Spleen (tissue), 11 donors: Measurements from ENCODE around the gene CACNA1H. TPM values are rescaled to one million over a fixed set of nuclear protein-coding genes. Genes with fewer than 3 reads are reported as not detected.

Experiments used
- DNase-seq: peaks from one replicate; pipeline ENCODE4 v3.0.0-alpha.2; 2020
- H3K27ac ChIP-seq, 8 donors: fragments of 200-600 bp; sonication (generic) in 7 of 8; 1 replicate in 4 of 8; 2 replicates in 4 of 8; pipeline versions ENCODE4 v1.5.0 to v1.8.0; 2016 to 2021; ENCODE audit warnings: inconsistent platforms in 4 of 8, mild to moderate bottlenecking in 4 of 8, moderate library complexity in 1 of 8
- H3K27me3 ChIP-seq, 7 donors: fragments of 200-600 bp; sonication (generic) in 6 of 7; replicated peaks in 1 of 7; 1 replicate in 4 of 7; 2 replicates in 3 of 7; pipeline versions ENCODE4 v1.5.0 to v1.8.0; 2016 to 2021; ENCODE audit warnings: inconsistent platforms in 3 of 7, mild to moderate bottlenecking in 1 of 7
- H3K36me3 ChIP-seq, 6 donors: fragments of 200-600 bp; sonication (generic) in 5 of 6; 1 replicate in 4 of 6; 2 replicates in 2 of 6; pipeline versions ENCODE4 v1.5.0 to v1.8.0; 2016 to 2021; ENCODE audit warnings: inconsistent platforms in 2 of 6
- H3K4me1 ChIP-seq, 6 donors: fragments of 200-600 bp; sonication (generic) in 5 of 6; 1 replicate in 3 of 6; 2 replicates in 3 of 6; pipeline versions ENCODE4 v1.5.0 to v1.8.0; 2016 to 2021; ENCODE audit warnings: inconsistent platforms in 3 of 6
- H3K4me3 ChIP-seq, 8 donors: fragments of 200-600 bp; sonication (generic) in 7 of 8; 1 replicate in 4 of 8; 2 replicates in 4 of 8; pipeline versions ENCODE4 v1.5.0 to v1.8.0; 2016 to 2021; ENCODE audit warnings: inconsistent platforms in 4 of 8, mild to moderate bottlenecking in 4 of 8, moderate library complexity in 2 of 8
- H3K9me3 ChIP-seq, 8 donors: fragments of 200-600 bp; sonication (generic) in 7 of 8; 1 replicate in 4 of 8; 2 replicates in 4 of 8; pipeline versions ENCODE4 v1.5.0 to v1.8.0; 2016 to 2021; ENCODE audit warnings: inconsistent platforms in 4 of 8
- POLR2A ChIP-seq, 3 donors: fragments of 450-650 bp; IDR thresholded peaks; one replicate each; pipeline ENCODE4 v1.5.1; 2017; ENCODE audit warnings: antibody characterized with exemption in 3 of 3, mild to moderate bottlenecking in 1 of 3
- POLR2AphosphoS5 ChIP-seq, 3 donors: sonication (generic); formaldehyde crosslinking; IDR thresholded peaks; one replicate each; pipeline ENCODE4 v1.5.1; 2017; ENCODE audit warnings: antibody characterized with exemption in 3 of 3
- WGBS, 5 donors: extraction: QIAGEN DNeasy Blood & Tissue Kit in 3 of 5; methylation state at CpG; one replicate each; pipeline versions ENCODE4 v1.1.5 to v1.1.7; 2013 to 2018; 5-methylcytosine and 5-hydroxymethylcytosine counted together
- intact Hi-C: fragments of 100-400 bp; cut with DNase I; formaldehyde crosslinking; loops from one replicate; pipeline ENCODE4 v1.15.0; 2023; ENCODE audit warnings: low total_unique reads
- polyA plus RNA-seq, 3 donors: library from polyadenylated mRNA; stranded (reverse); fragments of 200-250 nt; gene quantifications; one replicate each; pipeline ENCODE4 v1.2.1, GENCODE V29; 2013
- total RNA-seq, 7 donors: library from RNA; depleted of rRNA in 3 of 7; stranded (reverse); fragments of >200 nt in 3 of 7; fragmentation: NEBNext Ultra II Directional in 4 of 7; extraction: Animal tissue kit (Norgen Biotek cat#: 25700) in 4 of 7; gene quantifications; one replicate each; pipeline versions ENCODE4 v1.1.0 to v1.2.1, GENCODE V29; 2016 to 2021
- TF ChIP-seq, protein P1 (sequence below), 11 experiments: fragments of 200-600 bp in 7 of 11; fragments of 450-650 bp in 4 of 11; sonication (generic) in 4 of 11; IDR thresholded peaks in 8 of 11; conservative IDR thresholded peaks in 3 of 11; 1 replicate in 7 of 11; 2 replicates in 4 of 11; pipeline versions ENCODE4 v1.4.0 to v1.8.0; 2016 to 2021; ENCODE audit warnings: antibody characterized with exemption in 11 of 11, inconsistent platforms in 4 of 11, mild to moderate bottlenecking in 1 of 11
- donor health status: healthy with polysubstance abuse.
- donor health status: DM: no; HTN: no; CAD: no; lungs with moderate emphysema.
- donor health status: DM: no; HTN: no; CAD: no.
- donor health status: Bipolar disorder and iron deficiency.
- donor health status: healthy.
- donor health status: DM: no; HTN: no; CAD: no.
- donor health status: DM: yes; HTN: yes; CAD: no.

The CACNA1H gene
- total and polyA plus RNA-seq, 10 donors: 0.33 to 2.1 (median 0.70) TPM

GRCh38 chr16:1261131-1261892 lies 108.4 kb downstream of the CACNA1H start:
- no peaks in the 10 kb centered on the region for H3K36me3 ChIP-seq
- H3K9me3 ChIP-seq: no peaks in the 10 kb centered on the region
- intact Hi-C loops: no loop called here
- peaks cover 0 to 20% (median 9%) of the 10 kb centered on the region in 6 donors for H3K4me1 ChIP-seq
- WGBS, 5 donors: 12 to 18% (median 12%) methylated on average over 28 to 47 of the region's 47 CpGs
- H3K27me3 ChIP-seq: peaks cover 0 to 74% (median 55%) of the 10 kb centered on the region in 7 donors
- H3K27ac ChIP-seq: no peak overlapping the region
- no peak overlapping the region for H3K4me3 ChIP-seq
- TF ChIP-seq POLR2AphosphoS5 (IDR thresholded peaks at IDR 0.05): no peak
- no peak for TF ChIP-seq POLR2A (IDR thresholded peaks at IDR 0.05)
- TF ChIP-seq, protein P1, sequence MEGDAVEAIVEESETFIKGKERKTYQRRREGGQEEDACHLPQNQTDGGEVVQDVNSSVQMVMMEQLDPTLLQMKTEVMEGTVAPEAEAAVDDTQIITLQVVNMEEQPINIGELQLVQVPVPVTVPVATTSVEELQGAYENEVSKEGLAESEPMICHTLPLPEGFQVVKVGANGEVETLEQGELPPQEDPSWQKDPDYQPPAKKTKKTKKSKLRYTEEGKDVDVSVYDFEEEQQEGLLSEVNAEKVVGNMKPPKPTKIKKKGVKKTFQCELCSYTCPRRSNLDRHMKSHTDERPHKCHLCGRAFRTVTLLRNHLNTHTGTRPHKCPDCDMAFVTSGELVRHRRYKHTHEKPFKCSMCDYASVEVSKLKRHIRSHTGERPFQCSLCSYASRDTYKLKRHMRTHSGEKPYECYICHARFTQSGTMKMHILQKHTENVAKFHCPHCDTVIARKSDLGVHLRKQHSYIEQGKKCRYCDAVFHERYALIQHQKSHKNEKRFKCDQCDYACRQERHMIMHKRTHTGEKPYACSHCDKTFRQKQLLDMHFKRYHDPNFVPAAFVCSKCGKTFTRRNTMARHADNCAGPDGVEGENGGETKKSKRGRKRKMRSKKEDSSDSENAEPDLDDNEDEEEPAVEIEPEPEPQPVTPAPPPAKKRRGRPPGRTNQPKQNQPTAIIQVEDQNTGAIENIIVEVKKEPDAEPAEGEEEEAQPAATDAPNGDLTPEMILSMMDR (IDR thresholded peaks at IDR 0.05 in 8 of 11, conservative IDR thresholded peaks at IDR 0.05 in 3 of 11): no peak
- DNase-seq: no peak

GRCh38 chr16:1262210-1262845 lies 109.4 kb downstream of the CACNA1H start:
- DNase-seq: no peak
- no peak for TF ChIP-seq POLR2A (IDR thresholded peaks at IDR 0.05)
- TF ChIP-seq, protein P1 (IDR thresholded peaks at IDR 0.05 in 8 of 11, conservative IDR thresholded peaks at IDR 0.05 in 3 of 11): no peak
- no peak for TF ChIP-seq POLR2AphosphoS5 (IDR thresholded peaks at IDR 0.05)
- Histone ChIP-seq H3K27me3 (peaks cover 0 to 67% (median 50%) of the 10 kb centered on the region in 7 donors), H3K4me3 (no peak overlapping the region), H3K4me1 (peaks cover 0 to 20% (median 9%) of the 10 kb centered on the region in 6 donors), H3K36me3 (no peaks in the 10 kb centered on the region), H3K27ac (no peak overlapping the region), H3K9me3 (no peaks in the 10 kb centered on the region)
- intact Hi-C loops: no loop called here
- 83 to 90% (median 88%) methylated on average over 19 to 32 of the region's 32 CpGs for WGBS, 5 donors

DNA sequence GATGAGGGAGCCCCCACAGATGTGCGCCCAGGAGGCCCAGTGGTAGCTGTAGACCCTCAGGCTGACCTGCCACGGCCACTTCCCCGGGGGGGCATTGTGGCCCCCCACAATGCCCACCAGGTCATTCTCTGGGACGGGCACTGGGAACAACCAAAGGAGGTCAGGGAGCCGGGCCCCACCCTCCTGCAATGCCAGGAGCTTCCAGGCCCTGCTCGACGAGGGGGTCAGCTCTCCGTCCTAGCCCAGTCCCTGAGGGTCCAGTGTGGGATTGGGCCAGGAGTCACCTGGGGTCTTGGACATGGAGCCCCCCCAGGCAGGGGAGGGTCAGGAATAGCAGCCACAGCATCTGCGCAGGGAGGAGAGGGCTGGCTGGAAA lies 109.9 kb downstream of the CACNA1H start:
- DNase-seq: no peak
- intact Hi-C loops: no loop called here
- peaks cover 0 to 62% (median 50%) of the 10 kb centered on the region in 7 donors for H3K27me3 ChIP-seq
- TF ChIP-seq, protein P1 (IDR thresholded peaks at IDR 0.05 in 8 of 11, conservative IDR thresholded peaks at IDR 0.05 in 3 of 11): no peak
- TF ChIP-seq POLR2A (IDR thresholded peaks at IDR 0.05) (no peak), POLR2AphosphoS5 (IDR thresholded peaks at IDR 0.05) (no peak)
- no peaks in the 10 kb centered on the region for H3K9me3 ChIP-seq
- no peak overlapping the region for H3K4me3 ChIP-seq
- H3K36me3 ChIP-seq: no peaks in the 10 kb centered on the region
- no peak overlapping the region for H3K27ac ChIP-seq
- peaks cover 0 to 20% (median 9%) of the 10 kb centered on the region in 6 donors for H3K4me1 ChIP-seq
- WGBS, 5 donors: 65 to 86% (median 81%) methylated on average over 5 to 9 of the region's 9 CpGs
